Neural cell (in vitro differentiated cells): ENCODE measurements around the gene ZNF862. TPM values are rescaled to one million over a fixed set of nuclear protein-coding genes. Genes with fewer than 3 reads are reported as not detected.

Experiments
- H2AFZ ChIP-seq: fragments of 200-600, 300-800 bp; sonication (generic), shearing (Covaris generic); 2 replicates; pipeline ENCODE4 v1.6.0; 2014; ENCODE audit warnings: low read depth, mild to moderate bottlenecking, antibody characterized with exemption, low read length, moderate library complexity
- H3F3A ChIP-seq: fragments of 200-600 bp; shearing (Covaris generic); 2 replicates; pipeline ENCODE4 v1.6.1; 2016; ENCODE audit warnings: mild to moderate bottlenecking, moderate library complexity, mixed read lengths, antibody characterized with exemption, low read length; ENCODE audit not compliant: insufficient read depth, poor library complexity, severe bottlenecking
- H3K27ac ChIP-seq: fragments of 200-600, 300-800 bp; sonication (generic), shearing (Covaris generic); 2 replicates; pipeline ENCODE4 v1.5.1; 2014; ENCODE audit warnings: mild to moderate bottlenecking, low read length, moderate library complexity
- H3K27me3 ChIP-seq: fragments of 300-800, 200-600 bp; sonication (generic), shearing (Covaris generic); 2 replicates; pipeline ENCODE4 v1.6.0; 2014; ENCODE audit warnings: mild to moderate bottlenecking, low read depth, low read length, moderate library complexity; ENCODE audit not compliant: insufficient read depth
- H3K36me3 ChIP-seq: fragments of 300-800, 200-600 bp; sonication (generic), shearing (Covaris generic); 2 replicates; pipeline ENCODE4 v1.5.1; 2014; ENCODE audit warnings: mild to moderate bottlenecking, antibody characterized with exemption, low read length, moderate library complexity; ENCODE audit not compliant: insufficient read depth
- H3K4me2 ChIP-seq: fragments of 300-800, 200-600 bp; sonication (generic), shearing (Covaris generic); 2 replicates; pipeline ENCODE4 v1.6.0; 2014; ENCODE audit warnings: mild to moderate bottlenecking, low read length
- H3K4me3 ChIP-seq: fragments of 300-800, 200-600 bp; sonication (generic), shearing (Covaris generic); 2 replicates; pipeline ENCODE4 v1.5.1; 2014; ENCODE audit warnings: mild to moderate bottlenecking, low read length, moderate library complexity
- H3K79me2 ChIP-seq: fragments of 200-600 bp; shearing (Covaris generic); replicated peaks from 2 replicates; pipeline ENCODE4 v1.6.0; 2014; ENCODE audit warnings: mild to moderate bottlenecking, low read length, moderate library complexity; ENCODE audit not compliant: insufficient read depth
- H3K9ac ChIP-seq: fragments of 300-800, 200-600 bp; sonication (generic), shearing (Covaris generic); 2 replicates; pipeline ENCODE4 v1.6.1; 2016; ENCODE audit warnings: mild to moderate bottlenecking, low read length, mixed read lengths
- H3K9me2 ChIP-seq: fragments of 200-600 bp; shearing (Covaris generic); 2 replicates; pipeline ENCODE4 v1.6.1; 2016; ENCODE audit warnings: mild to moderate bottlenecking, low read length, mixed read lengths; ENCODE audit not compliant: insufficient read depth
- H3K9me3 ChIP-seq: fragments of 200-600, 300-800 bp; sonication (generic), shearing (Covaris generic); 2 replicates; pipeline ENCODE4 v1.6.1; 2016; ENCODE audit warnings: mild to moderate bottlenecking, mixed run types, low read length, moderate library complexity, mixed read lengths
- H4K20me1 ChIP-seq: fragments of 200-600 bp; shearing (Covaris generic); 2 replicates; pipeline ENCODE4 v1.6.1; 2016; ENCODE audit warnings: mild to moderate bottlenecking, mixed run types; ENCODE audit not compliant: insufficient read depth
- EP300 ChIP-seq: fragments of 450-650 bp; conservative IDR thresholded peaks from 2 replicates; pipeline ENCODE4 v1.6.1; 2014; ENCODE audit warnings: antibody characterized with exemption, mild to moderate bottlenecking, moderate library complexity; ENCODE audit not compliant: poor library complexity, severe bottlenecking
- EZH2 ChIP-seq: fragments of 200-600, 300-800 bp; shearing (Covaris generic), sonication (generic); IDR thresholded peaks from 2 replicates; pipeline ENCODE4 v1.6.1; 2014; ENCODE audit warnings: antibody characterized with exemption, low read length, borderline replicate concordance, mild to moderate bottlenecking; ENCODE audit not compliant: insufficient read depth, poor library complexity, severe bottlenecking
- MXI1 ChIP-seq: fragments of 450-650 bp; conservative IDR thresholded peaks from 2 replicates; pipeline ENCODE4 v1.6.1; 2014; ENCODE audit warnings: antibody characterized with exemption, mild to moderate bottlenecking; ENCODE audit not compliant: poor library complexity, severe bottlenecking
- POLR2AphosphoS5 ChIP-seq: IDR thresholded peaks from 2 replicates; pipeline ENCODE4 v1.6.1; 2012
- RAD21 ChIP-seq: fragments of 450-650 bp; conservative IDR thresholded peaks from 2 replicates; pipeline ENCODE4 v1.6.1; 2014; ENCODE audit warnings: antibody characterized with exemption, mild to moderate bottlenecking, moderate library complexity
- SMC3 ChIP-seq: fragments of 450-650 bp; conservative IDR thresholded peaks from 2 replicates; pipeline ENCODE4 v1.6.1; 2014; ENCODE audit warnings: antibody characterized with exemption, mild to moderate bottlenecking, moderate library complexity; ENCODE audit not compliant: poor library complexity
- TAF1 ChIP-seq: IDR thresholded peaks from 2 replicates; pipeline ENCODE4 v1.6.1; 2012; ENCODE audit warnings: low read depth
- polyA plus RNA-seq: library from polyadenylated mRNA; depleted of rRNA; stranded (reverse); fragments of >200 nt; gene quantifications from 2 replicates; pipeline ENCODE4 v1.2.3, GENCODE V29; 2014
- TF ChIP-seq, protein P1 (sequence below): IDR thresholded peaks from 2 replicates; pipeline ENCODE4 v1.6.1; 2012; ENCODE audit warnings: borderline replicate concordance
- TF ChIP-seq, protein P2 (sequence below): fragments of 450-650 bp; IDR thresholded peaks from 2 replicates; pipeline ENCODE4 v1.5.1; 2014; ENCODE audit warnings: antibody characterized with exemption, mild to moderate bottlenecking, moderate library complexity; ENCODE audit not compliant: poor library complexity, severe bottlenecking

ZNF862 gene
- polyA plus RNA-seq, 1 donor from 2014 or later: 19.0 TPM

DNA sequence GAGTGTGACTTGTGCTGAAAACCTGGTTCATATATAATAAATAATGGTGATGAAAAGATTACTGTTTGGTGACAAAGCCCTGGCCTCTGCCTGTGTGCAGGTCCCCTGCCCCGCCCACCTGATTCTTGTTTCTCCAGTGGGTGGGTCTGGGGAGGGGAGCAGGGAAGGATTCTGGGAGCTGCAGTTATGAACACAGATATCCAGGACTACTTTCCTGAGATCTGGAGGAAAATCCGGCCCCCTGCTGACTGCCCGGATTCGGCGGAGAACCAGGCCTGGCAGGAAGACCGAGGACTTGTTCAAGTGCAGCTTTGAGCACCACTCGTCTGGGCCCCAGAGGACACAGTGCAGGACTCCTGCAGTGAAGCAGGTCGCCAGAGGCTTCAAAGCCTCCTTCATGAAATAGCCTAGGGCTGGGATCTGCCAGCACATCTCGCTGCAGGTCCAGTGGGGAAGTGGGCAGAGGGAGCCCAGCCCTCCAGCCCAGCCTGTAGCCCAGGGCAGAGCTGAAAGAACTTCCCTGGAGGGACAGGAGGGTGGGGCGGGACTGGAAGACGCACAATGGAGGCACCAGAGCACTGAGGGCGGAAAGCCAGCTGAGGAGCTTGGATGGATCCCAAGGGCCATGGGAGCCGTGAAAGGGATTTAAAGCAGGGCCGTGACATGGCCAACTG is 42.6 kb downstream of the ZNF862 start:
- H3K9me2 ChIP-seq: no peaks in the 10 kb centered on the region
- no peaks in the 10 kb centered on the region for H3F3A ChIP-seq
- H4K20me1 ChIP-seq: no peaks in the 10 kb centered on the region
- TF ChIP-seq TAF1: no peak
- TF ChIP-seq EP300: no peak
- no peak for TF ChIP-seq EZH2
- TF ChIP-seq, protein P1, sequence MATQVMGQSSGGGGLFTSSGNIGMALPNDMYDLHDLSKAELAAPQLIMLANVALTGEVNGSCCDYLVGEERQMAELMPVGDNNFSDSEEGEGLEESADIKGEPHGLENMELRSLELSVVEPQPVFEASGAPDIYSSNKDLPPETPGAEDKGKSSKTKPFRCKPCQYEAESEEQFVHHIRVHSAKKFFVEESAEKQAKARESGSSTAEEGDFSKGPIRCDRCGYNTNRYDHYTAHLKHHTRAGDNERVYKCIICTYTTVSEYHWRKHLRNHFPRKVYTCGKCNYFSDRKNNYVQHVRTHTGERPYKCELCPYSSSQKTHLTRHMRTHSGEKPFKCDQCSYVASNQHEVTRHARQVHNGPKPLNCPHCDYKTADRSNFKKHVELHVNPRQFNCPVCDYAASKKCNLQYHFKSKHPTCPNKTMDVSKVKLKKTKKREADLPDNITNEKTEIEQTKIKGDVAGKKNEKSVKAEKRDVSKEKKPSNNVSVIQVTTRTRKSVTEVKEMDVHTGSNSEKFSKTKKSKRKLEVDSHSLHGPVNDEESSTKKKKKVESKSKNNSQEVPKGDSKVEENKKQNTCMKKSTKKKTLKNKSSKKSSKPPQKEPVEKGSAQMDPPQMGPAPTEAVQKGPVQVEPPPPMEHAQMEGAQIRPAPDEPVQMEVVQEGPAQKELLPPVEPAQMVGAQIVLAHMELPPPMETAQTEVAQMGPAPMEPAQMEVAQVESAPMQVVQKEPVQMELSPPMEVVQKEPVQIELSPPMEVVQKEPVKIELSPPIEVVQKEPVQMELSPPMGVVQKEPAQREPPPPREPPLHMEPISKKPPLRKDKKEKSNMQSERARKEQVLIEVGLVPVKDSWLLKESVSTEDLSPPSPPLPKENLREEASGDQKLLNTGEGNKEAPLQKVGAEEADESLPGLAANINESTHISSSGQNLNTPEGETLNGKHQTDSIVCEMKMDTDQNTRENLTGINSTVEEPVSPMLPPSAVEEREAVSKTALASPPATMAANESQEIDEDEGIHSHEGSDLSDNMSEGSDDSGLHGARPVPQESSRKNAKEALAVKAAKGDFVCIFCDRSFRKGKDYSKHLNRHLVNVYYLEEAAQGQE: no peak
- TF ChIP-seq SMC3: no peak
- no peak for TF ChIP-seq POLR2AphosphoS5
- TF ChIP-seq MXI1: no peak
- TF ChIP-seq RAD21: no peak
- TF ChIP-seq, protein P2, sequence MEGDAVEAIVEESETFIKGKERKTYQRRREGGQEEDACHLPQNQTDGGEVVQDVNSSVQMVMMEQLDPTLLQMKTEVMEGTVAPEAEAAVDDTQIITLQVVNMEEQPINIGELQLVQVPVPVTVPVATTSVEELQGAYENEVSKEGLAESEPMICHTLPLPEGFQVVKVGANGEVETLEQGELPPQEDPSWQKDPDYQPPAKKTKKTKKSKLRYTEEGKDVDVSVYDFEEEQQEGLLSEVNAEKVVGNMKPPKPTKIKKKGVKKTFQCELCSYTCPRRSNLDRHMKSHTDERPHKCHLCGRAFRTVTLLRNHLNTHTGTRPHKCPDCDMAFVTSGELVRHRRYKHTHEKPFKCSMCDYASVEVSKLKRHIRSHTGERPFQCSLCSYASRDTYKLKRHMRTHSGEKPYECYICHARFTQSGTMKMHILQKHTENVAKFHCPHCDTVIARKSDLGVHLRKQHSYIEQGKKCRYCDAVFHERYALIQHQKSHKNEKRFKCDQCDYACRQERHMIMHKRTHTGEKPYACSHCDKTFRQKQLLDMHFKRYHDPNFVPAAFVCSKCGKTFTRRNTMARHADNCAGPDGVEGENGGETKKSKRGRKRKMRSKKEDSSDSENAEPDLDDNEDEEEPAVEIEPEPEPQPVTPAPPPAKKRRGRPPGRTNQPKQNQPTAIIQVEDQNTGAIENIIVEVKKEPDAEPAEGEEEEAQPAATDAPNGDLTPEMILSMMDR: no peak
- H3K9ac ChIP-seq: no peak overlapping the region
- H3K4me3 ChIP-seq: no peak overlapping the region
- no peaks in the 10 kb centered on the region for H3K36me3 ChIP-seq
- no peaks in the 10 kb centered on the region for H3K9me3 ChIP-seq
- H3K27ac ChIP-seq: no peak overlapping the region
- H3K79me2 ChIP-seq: peaks cover 1% of the 10 kb centered on the region
- no peaks in the 10 kb centered on the region for H3K27me3 ChIP-seq
- H3K4me2 ChIP-seq: no peak overlapping the region
- H2AFZ ChIP-seq: no peak overlapping the region

DNA sequence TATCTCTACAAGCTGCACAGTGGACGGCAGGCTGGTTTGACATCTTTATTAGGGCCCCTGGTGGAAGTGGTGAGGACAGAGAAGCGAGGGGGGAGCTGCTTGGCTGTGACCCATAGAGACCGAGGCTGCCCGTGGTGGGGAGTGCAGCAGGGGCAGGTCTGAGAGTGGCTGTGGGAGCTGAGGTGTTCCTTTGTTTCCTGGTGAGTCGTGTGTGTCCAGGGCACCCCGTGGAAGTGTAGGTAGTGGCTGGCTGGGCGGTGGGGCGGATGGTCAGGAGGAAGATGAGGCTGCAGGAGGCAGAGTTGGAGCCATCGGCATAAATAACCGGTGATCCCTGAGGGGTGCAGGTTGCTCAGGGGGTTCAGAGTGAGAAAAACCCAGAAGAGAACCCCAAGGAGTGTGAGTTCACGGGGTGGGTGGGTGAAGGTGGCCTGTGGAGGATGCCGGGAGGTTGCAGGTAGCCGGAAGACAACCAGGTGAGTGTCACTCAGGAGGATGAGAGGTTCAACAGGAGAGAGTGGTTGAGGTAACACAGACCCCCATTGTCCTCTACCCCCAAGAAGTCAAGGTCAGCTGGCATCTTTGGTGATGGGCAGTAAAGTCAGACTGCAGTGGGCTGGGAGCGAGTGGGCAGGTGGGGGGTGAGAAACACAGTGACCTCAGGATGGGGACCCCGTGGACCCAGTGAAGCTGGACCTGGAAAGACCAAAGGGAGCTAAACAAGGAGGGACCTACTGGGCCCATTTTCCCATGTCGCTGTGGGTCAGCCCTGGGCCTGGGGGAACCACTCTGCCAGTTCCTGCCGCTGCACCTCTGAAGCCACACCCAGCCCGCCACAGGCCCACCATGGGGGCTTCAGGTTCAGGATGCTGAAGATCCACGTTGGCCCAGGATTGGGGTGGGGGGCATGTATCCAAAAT is 43.4 kb downstream of the ZNF862 start:
- Histone ChIP-seq H3K9me2 (no peaks in the 10 kb centered on the region), H3K9ac (no peak overlapping the region), H3K36me3 (no peaks in the 10 kb centered on the region), H3K4me2 (no peak overlapping the region), H3K79me2 (no peaks in the 10 kb centered on the region), H3F3A (no peaks in the 10 kb centered on the region), H2AFZ (no peak overlapping the region), H3K4me3 (no peak overlapping the region), H3K27me3 (no peaks in the 10 kb centered on the region), H3K27ac (no peak overlapping the region), H4K20me1 (no peaks in the 10 kb centered on the region), H3K9me3 (no peaks in the 10 kb centered on the region)
- TF ChIP-seq MXI1: no peak
- no peak for TF ChIP-seq RAD21
- no peak for TF ChIP-seq SMC3
- TF ChIP-seq TAF1: no peak
- TF ChIP-seq EP300: no peak
- TF ChIP-seq POLR2AphosphoS5: no peak
- TF ChIP-seq EZH2: no peak
- TF ChIP-seq, protein P1: no peak
- TF ChIP-seq, protein P2: no peak
